HG02759 (cell line): ENCODE data around the gene MAPKAP1.
"Not testable (repeated sequence)": the region's sequence is repeated elsewhere in the genome, so short reads cannot be mapped to it uniquely, and the experiment has no call there.

Experiments
- ATAC-seq: cut with Tn5 transposase; IDR thresholded peaks from one replicate; pipeline ENCODE4 v1.9.1; 2021; ENCODE audit warnings: mild to moderate bottlenecking, moderate library complexity; ENCODE audit not compliant: unreplicated experiment

MAPKAP1 gene

GRCh38 chr9:125421591-125422181 is 285.3 kb downstream of the MAPKAP1 start:
- ATAC-seq: no peak

- ATAC-seq: no peak
Observed at GRCh38 chr9:125421166-125421565, 285.8 kb downstream of the MAPKAP1 start.

DNA sequence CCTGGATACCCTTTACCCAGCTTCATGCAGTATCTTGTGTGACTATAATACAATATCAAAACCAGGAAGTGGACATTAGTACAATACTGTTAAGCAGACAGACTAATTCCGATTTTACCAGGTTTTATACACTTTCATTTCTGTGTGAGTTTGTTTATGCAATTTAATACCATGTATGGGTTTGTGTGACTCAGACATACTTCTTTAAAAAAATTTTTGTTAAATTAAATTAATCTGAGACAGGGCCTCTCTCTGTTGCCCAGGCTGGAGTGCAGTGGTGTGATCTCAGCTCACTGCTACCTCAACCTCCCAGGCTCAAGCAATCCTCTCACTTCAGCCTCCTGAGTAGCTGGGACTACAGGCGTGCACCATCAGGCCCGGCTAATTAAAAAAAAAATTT is 288.6 kb downstream of the MAPKAP1 start:
- no peak for ATAC-seq

- ATAC-seq: no peak
Observed at GRCh38 chr9:125416517-125416916, 290.5 kb downstream of the MAPKAP1 start.

- ATAC-seq: no peak
Observed at GRCh38 chr9:125415583-125416460, 291.2 kb downstream of the MAPKAP1 start.

- no peak for ATAC-seq
Observed at GRCh38 chr9:125413579-125413978, 293.4 kb downstream of the MAPKAP1 start.

DNA sequence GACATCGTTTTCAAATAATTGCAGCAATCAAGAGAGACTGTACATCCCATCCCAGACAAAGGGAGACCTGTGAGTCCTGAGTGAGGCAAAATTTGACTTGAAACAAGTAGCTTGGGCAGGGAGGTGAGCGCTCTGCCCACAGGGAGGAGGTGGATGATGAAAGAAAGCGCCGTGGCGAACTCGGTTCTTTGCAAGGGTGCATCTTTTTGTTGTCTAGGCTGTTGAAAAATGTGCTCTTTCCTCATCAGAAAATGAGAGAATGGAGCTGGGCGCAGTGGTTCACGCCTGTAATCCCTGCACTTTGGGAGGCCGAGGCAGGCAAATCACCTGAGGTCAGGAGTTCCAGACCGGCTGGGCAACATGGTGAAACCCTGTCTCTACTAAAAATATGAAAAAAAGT is 294.8 kb downstream of the MAPKAP1 start:
- ATAC-seq: no peak

DNA sequence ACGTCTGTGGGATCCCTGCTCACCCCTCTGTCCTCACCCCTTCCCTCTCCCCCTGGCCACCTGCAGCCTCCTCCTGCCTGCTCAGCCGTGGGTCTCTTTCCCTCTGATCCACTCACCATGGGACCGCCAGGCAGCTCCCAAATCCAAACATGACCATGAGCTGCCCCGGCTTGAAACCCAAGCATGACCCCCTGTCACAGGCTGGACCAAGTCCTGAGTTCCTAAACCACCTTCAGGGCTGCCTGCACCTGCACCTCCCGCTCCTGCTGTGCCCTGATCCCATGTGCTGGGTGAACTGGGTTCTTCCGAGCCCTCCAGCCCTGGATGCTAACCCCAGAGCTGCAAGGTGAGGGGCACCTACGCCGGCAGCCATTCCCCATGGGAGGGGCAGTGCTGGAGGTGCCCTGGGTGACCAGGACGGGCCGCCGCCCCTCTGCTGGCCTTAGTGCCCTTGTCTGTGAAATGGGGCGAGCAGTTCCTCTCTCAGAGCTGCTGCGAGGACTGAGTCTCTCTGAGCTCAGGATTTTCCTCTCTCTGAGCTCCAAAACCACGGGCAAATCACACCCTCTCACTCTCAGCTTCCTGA is 295.7 kb downstream of the MAPKAP1 start:
- no peak for ATAC-seq

- no peak for ATAC-seq
Observed at GRCh38 chr9:125410522-125410894, 296.5 kb downstream of the MAPKAP1 start.

GRCh38 chr9:125409637-125410521 is 297.1 kb downstream of the MAPKAP1 start:
- ATAC-seq: no peak

DNA sequence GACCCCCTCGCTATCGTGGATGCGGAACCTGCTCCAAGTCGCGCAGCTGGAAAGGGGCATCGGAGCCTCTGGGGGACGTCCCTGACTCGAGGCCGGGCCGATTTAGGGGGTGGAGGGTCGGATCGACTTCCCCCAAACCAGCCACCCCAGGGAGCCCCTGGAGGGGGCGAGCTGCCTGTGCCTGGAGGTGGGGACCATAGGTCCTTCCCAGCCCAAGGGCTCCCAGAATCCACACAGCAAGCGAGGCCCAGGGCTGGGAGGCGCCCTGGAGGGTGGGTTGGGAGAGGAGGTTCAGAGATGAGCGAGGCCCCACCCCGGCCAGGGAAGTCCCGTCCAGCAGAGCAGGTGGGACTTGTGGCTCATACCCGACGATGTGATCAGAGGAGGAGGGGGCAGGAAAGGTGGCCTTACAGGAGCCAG is 297.8 kb downstream of the MAPKAP1 start:
- ATAC-seq: no peak

DNA sequence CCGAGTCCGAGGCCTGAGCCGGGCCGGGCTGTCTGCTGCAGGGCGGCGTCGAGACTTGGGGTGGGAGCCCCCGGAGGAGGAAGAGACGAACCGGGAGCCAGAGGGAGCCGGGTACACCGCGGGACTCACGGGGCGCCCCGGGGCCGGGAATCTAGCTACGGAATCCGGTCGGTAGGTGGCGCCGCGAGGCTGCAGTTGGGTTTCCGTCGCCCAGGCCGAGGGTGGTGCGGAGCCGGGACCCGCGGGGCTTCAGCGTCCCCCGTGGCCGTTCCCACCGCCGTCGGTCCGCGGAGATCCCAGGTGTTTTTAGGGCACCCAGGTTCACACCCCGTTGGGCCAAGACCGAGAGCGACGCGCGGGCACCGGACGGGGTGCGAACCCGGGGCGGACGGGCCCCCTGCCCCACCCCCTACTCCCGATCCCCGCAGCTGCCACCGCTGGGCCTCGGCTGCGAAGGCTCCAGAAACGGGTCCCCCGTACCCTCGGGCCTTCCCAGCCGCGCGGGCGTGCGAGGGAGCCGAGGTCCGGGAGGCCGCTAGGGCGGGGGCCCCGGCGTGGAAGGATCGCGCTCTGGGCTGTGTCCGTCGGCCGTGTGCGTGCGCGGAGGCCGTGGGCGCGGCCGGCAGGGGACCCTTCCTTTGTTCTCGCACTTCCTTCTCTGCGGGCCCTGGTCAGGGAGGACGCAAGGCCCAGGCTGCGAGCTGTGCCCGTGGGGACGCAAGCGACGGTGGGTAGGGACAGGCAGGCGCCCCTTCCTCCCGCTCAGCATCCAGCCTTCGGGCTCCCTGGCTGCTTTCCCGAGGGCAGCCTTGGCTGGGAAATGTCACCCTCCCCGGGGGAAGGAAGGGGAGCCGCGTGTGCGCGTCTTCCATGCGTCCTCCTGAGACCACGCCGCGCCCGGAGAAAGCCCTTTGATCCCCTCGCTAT is 298.8 kb downstream of the MAPKAP1 start:
- ATAC-seq: peak; percentile 73

DNA sequence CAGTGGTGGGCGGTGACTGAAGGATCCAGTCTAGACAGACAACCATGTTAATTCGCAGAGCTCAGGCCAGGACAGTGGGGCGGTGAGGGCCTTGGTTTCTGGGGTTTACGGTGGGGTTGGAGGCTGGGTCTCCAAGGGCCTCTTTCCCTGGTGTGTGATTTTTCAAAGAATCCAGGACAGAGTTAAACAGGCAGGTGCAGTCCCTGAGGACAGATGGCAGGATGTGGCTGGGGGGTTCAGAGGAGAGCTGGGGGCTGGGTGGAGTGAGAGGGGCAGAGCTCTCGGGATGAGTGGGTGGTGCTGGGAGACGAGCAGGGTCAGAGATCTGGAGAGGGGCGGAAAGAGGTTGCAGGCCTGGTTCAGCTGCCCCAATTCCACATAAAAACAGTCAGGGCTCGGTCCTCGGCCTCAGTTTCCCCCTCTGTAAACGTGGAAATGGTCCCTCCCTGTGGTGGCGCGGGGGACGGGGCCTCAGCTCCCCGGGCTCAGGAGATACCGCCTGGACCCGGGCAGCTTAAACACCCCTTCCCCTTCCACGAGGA is 299.5 kb downstream of the MAPKAP1 start:
- peak; percentile 6 for ATAC-seq

DNA sequence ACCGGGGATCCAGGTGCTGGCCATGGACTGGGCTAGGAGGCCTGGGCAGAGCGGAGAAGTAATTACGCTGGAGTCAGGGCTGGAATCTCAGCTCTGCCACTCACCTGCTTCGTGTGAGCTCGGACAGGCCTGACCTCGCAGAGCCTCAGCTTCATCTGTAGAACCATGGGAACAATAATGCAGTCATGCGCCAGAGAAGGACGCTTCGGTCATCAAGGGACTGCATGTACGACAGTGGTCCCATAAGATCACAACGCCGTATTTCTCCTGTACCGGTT is 300.3 kb downstream of the MAPKAP1 start:
- ATAC-seq: no peak

GRCh38 chr9:125405938-125406809 is 300.8 kb downstream of the MAPKAP1 start:
- no peak for ATAC-seq

DNA sequence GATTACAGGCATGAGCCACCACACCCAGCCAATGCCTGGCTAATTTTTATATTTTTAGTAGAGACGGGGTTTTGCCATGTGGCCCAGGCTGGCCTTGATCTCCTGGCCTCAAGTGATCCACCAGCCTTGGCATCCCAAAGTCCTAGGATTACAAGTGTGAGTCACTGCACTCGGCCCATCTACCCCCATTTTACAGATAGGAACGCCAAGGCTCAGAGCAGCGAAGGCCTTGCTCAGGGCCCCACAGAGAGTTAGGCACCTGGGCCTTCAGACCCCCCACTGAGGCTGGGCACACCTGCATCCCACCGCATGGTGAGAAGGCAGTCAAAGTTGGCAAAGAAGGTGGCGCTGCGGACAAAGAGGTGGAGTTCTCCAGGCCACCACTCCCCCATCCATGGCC is 302.3 kb downstream of the MAPKAP1 start:
- no peak for ATAC-seq

- ATAC-seq: no peak
Observed at GRCh38 chr9:125400725-125401716, 306.0 kb downstream of the MAPKAP1 start.

DNA sequence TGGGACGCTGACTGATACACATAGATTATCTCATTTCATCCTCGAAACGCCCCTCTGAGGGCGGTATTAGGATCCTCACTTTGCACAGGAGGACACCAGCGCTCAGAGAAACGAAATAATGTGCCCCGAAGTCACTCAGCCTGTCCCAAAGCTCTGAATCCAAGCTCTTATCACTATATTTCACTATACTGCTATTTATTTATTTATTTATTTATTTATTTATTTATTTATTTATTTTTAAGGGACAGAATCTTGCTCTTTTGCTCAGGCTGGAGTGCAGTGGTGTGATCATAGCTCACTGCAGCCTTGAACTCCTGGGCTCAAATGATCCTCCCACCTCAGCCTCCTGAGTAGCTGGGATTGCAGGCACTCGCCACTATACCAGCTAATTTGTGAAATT is 306.8 kb downstream of the MAPKAP1 start:
- ATAC-seq: not testable (repeated sequence)
